H9 (cell line): ENCODE measurements around the gene MUC5B. TPM values are rescaled to one million over a fixed set of nuclear protein-coding genes. Genes with fewer than 3 reads are reported as not detected.

Experiments used
- DNase-seq: peaks from one replicate; pipeline ENCODE4 v3.0.0-alpha.2; 2017
- H2AFZ ChIP-seq: one replicate; pipeline ENCODE4 v1.6.1; 2013; ENCODE audit warnings: mild to moderate bottlenecking, low read length, control low read depth, moderate library complexity
- H2AK5ac ChIP-seq: 2 replicates; pipeline ENCODE4 v1.6.1; 2013; ENCODE audit warnings: low read length, control low read depth, mixed read lengths; ENCODE audit not compliant: insufficient read length
- H2BK120ac ChIP-seq: one replicate; pipeline ENCODE4 v1.6.1; 2013; ENCODE audit warnings: low read depth, mild to moderate bottlenecking, low read length, control low read depth, inconsistent platforms; ENCODE audit not compliant: poor library complexity, severe bottlenecking
- H2BK12ac ChIP-seq: 2 replicates; pipeline ENCODE4 v1.6.1; 2013; ENCODE audit warnings: low read length, control low read depth, mixed read lengths, low read depth; ENCODE audit not compliant: insufficient read length
- H2BK15ac ChIP-seq: 2 replicates; pipeline ENCODE4 v1.6.1; 2013; ENCODE audit warnings: low read depth, low read length, control low read depth
- H2BK20ac ChIP-seq: one replicate; pipeline ENCODE4 v1.6.1; 2013; ENCODE audit warnings: low read depth, mild to moderate bottlenecking, low read length, control low read depth, inconsistent platforms; ENCODE audit not compliant: poor library complexity, severe bottlenecking
- H2BK5ac ChIP-seq: 2 replicates; pipeline ENCODE4 v1.6.1; 2013; ENCODE audit warnings: low read length, control low read depth, mixed read lengths; ENCODE audit not compliant: insufficient read length
- H3K14ac ChIP-seq: 2 replicates; pipeline ENCODE4 v1.6.1; 2013; ENCODE audit warnings: low read length, control low read depth; ENCODE audit not compliant: insufficient read depth
- H3K18ac ChIP-seq: 2 replicates; pipeline ENCODE4 v1.6.1; 2013; ENCODE audit warnings: low read depth, mild to moderate bottlenecking, mixed read lengths, low read length, control low read depth; ENCODE audit not compliant: insufficient read length
- H3K23ac ChIP-seq: 2 replicates; pipeline ENCODE4 v1.6.1; 2013; ENCODE audit warnings: low read length, control low read depth, mixed read lengths, low read depth; ENCODE audit not compliant: insufficient read length
- H3K23me2 ChIP-seq: 2 replicates; pipeline ENCODE4 v1.6.1; 2013; ENCODE audit warnings: low read depth, mild to moderate bottlenecking, mixed read lengths, low read length, control low read depth; ENCODE audit not compliant: insufficient read length, poor library complexity, severe bottlenecking
- H3K27ac ChIP-seq: 2 replicates; pipeline ENCODE4 v1.5.1; 2013; ENCODE audit warnings: low read length, control low read depth, mixed read lengths, low read depth; ENCODE audit not compliant: insufficient read length
- H3K27me3 ChIP-seq: 2 replicates; pipeline ENCODE4 v1.6.1; 2013; ENCODE audit warnings: low read length, control low read depth, inconsistent platforms; ENCODE audit not compliant: insufficient read depth
- H3K4ac ChIP-seq: 2 replicates; pipeline ENCODE4 v1.6.1; 2013; ENCODE audit warnings: low read depth, mild to moderate bottlenecking, control low read depth, inconsistent platforms, low read length, moderate library complexity
- H3K4me1 ChIP-seq: 2 replicates; pipeline ENCODE4 v1.6.1; 2013; ENCODE audit warnings: low read length, control low read depth, inconsistent platforms; ENCODE audit not compliant: insufficient read depth
- H3K4me2 ChIP-seq: 2 replicates; pipeline ENCODE4 v1.6.1; 2013; ENCODE audit warnings: low read length, control low read depth, mixed read lengths; ENCODE audit not compliant: insufficient read length, insufficient read depth
- H3K56ac ChIP-seq: 2 replicates; pipeline ENCODE4 v1.6.1; 2013; ENCODE audit warnings: low read depth, mild to moderate bottlenecking, mixed read lengths, low read length, control low read depth; ENCODE audit not compliant: insufficient read length
- H3K79me1 ChIP-seq: 2 replicates; pipeline ENCODE4 v1.6.1; 2013; ENCODE audit warnings: low read depth, mild to moderate bottlenecking, moderate library complexity, low read length, control low read depth, inconsistent platforms; ENCODE audit not compliant: insufficient read depth, poor library complexity, severe bottlenecking
- H3K79me2 ChIP-seq: 2 replicates; pipeline ENCODE4 v1.6.1; 2013; ENCODE audit warnings: low read length, control low read depth, inconsistent platforms; ENCODE audit not compliant: insufficient read depth
- H3K9ac ChIP-seq: 2 replicates; pipeline ENCODE4 v1.6.1; 2013; ENCODE audit warnings: low read length, control low read depth, mixed read lengths; ENCODE audit not compliant: insufficient read length; ENCODE audit errors: extremely low read depth
- H3K9me3 ChIP-seq: one replicate; pipeline ENCODE4 v1.6.1; 2013; ENCODE audit warnings: low read depth, low read length, inconsistent platforms; ENCODE audit not compliant: control insufficient read depth
- H3T11ph ChIP-seq: one replicate; pipeline ENCODE4 v1.6.1; 2013; ENCODE audit warnings: mild to moderate bottlenecking, low read length, control low read depth, inconsistent platforms
- H4K20me1 ChIP-seq: one replicate; pipeline ENCODE4 v1.6.1; 2013; ENCODE audit not compliant: control insufficient read depth, insufficient read length, insufficient read depth
- H4K5ac ChIP-seq: 2 replicates; pipeline ENCODE4 v1.6.1; 2013; ENCODE audit warnings: low read depth, mild to moderate bottlenecking, mixed read lengths, low read length, control low read depth; ENCODE audit not compliant: insufficient read length
- H4K8ac ChIP-seq: replicated peaks from 2 replicates; pipeline ENCODE4 v1.6.1; 2013; ENCODE audit warnings: low read length, control low read depth, mixed read lengths, low read depth; ENCODE audit not compliant: insufficient read length
- H4K91ac ChIP-seq: 2 replicates; pipeline ENCODE4 v1.6.1; 2013; ENCODE audit warnings: low read depth, mild to moderate bottlenecking, moderate library complexity, mixed read lengths, low read length, control low read depth; ENCODE audit not compliant: insufficient read length
- H3K27ac Mint-ChIP-seq, 3 experiments: 2 replicates in 2 of 3; 3 replicates in 1 of 3; pipeline ENCODE4 v1.8.0; 2020 to 2021; ENCODE audit warnings: mixed read lengths in 3 of 3, mild to moderate bottlenecking in 1 of 3, moderate library complexity in 1 of 3
- H3K27me3 Mint-ChIP-seq: 2 replicates; pipeline ENCODE4 v1.8.0; 2021; ENCODE audit warnings: low read depth, mild to moderate bottlenecking, moderate library complexity, mixed read lengths
- H3K36me3 Mint-ChIP-seq, 3 experiments: 2 replicates in 2 of 3; 3 replicates in 1 of 3; pipeline ENCODE4 v1.8.0; 2020 to 2021; ENCODE audit warnings: low read depth in 3 of 3, mixed read lengths in 3 of 3; ENCODE audit not compliant: insufficient read depth in 1 of 3
- H3K4me1 Mint-ChIP-seq, 2 experiments: 2 replicates each; pipeline ENCODE4 v1.8.0; 2020; ENCODE audit warnings: mixed read lengths in 2 of 2
- H3K4me3 Mint-ChIP-seq, 2 experiments: 2 replicates in 1 of 2; 3 replicates in 1 of 2; pipeline ENCODE4 v1.8.0; 2020 to 2021; ENCODE audit warnings: mild to moderate bottlenecking in 2 of 2, mixed read lengths in 2 of 2, moderate library complexity in 1 of 2
- H3K9me3 Mint-ChIP-seq, 2 experiments: 2 replicates in 1 of 2; 3 replicates in 1 of 2; pipeline ENCODE4 v1.8.0; 2020; ENCODE audit warnings: mild to moderate bottlenecking in 2 of 2, mixed read lengths in 2 of 2, moderate library complexity in 1 of 2
- WGBS: extraction: QIAGEN DNeasy Blood & Tissue Kit; methylation state at CpG from one replicate; pipeline ENCODE4 v1.1.7; 2013; ENCODE audit warnings: missing lambda C conversion rate, low lambda C conversion rate, mixed read lengths; ENCODE audit not compliant: insufficient read length; ENCODE audit errors: extremely low coverage; 5-methylcytosine and 5-hydroxymethylcytosine counted together
- total RNA-seq: library from RNA; stranded (reverse); gene quantifications from 2 replicates; pipeline ENCODE4 v1.2.1, GENCODE V29; 2021
- TF ChIP-seq, protein P1 (sequence below): fragments of 200-600 bp; sonication (generic); conservative IDR thresholded peaks from 3 replicates; pipeline ENCODE4 v1.8.0; 2021; ENCODE audit warnings: antibody characterized with exemption, mild to moderate bottlenecking

The MUC5B gene
- total RNA-seq, 1 experiment from 2014 or later = not detected

- no peak overlapping the region for H4K5ac ChIP-seq
- H3K4me1 ChIP-seq = no peaks in the 10 kb centered on the region; the same call in 1 of the 2 replicates
- H3K56ac ChIP-seq = no peak overlapping the region
- Mint-ChIP-seq H3K9me3 (peaks cover 0 to 4% of the 10 kb centered on the region in 2 experiments; a peak in 1 of 5 replicates), H3K4me3 (no peak overlapping the region), H3K4me1 (peaks cover 3 to 11% of the 10 kb centered on the region in 2 experiments; a peak in 2 of 4 replicates), H3K36me3 (no peaks in the 10 kb centered on the region), H3K27ac (no peak overlapping the region), H3K27me3 (peaks cover 17% of the 10 kb centered on the region)
- TF ChIP-seq, protein P1, sequence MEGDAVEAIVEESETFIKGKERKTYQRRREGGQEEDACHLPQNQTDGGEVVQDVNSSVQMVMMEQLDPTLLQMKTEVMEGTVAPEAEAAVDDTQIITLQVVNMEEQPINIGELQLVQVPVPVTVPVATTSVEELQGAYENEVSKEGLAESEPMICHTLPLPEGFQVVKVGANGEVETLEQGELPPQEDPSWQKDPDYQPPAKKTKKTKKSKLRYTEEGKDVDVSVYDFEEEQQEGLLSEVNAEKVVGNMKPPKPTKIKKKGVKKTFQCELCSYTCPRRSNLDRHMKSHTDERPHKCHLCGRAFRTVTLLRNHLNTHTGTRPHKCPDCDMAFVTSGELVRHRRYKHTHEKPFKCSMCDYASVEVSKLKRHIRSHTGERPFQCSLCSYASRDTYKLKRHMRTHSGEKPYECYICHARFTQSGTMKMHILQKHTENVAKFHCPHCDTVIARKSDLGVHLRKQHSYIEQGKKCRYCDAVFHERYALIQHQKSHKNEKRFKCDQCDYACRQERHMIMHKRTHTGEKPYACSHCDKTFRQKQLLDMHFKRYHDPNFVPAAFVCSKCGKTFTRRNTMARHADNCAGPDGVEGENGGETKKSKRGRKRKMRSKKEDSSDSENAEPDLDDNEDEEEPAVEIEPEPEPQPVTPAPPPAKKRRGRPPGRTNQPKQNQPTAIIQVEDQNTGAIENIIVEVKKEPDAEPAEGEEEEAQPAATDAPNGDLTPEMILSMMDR = no peak
- no peak overlapping the region for H3K4ac ChIP-seq
- no CpG with 5 or more reads among the region's 23 CpGs for WGBS
- H3K9ac ChIP-seq = no peak overlapping the region
- no peak overlapping the region for H3K23ac ChIP-seq
- peaks cover 3% of the 10 kb centered on the region for H4K20me1 ChIP-seq
- no peak overlapping the region for H2BK120ac ChIP-seq
- H2BK20ac ChIP-seq = no peak overlapping the region
- no peak overlapping the region for H3K4me2 ChIP-seq
- H2BK15ac ChIP-seq = no peak overlapping the region
- H3K18ac ChIP-seq = no peak overlapping the region
- no peak overlapping the region for H2BK12ac ChIP-seq
- no peak overlapping the region for H3K27ac ChIP-seq
- no peak overlapping the region for H2AK5ac ChIP-seq
- H3K23me2 ChIP-seq = no peaks in the 10 kb centered on the region
- H3K79me1 ChIP-seq = no peaks in the 10 kb centered on the region
- H2BK5ac ChIP-seq = no peak overlapping the region
- no peaks in the 10 kb centered on the region for H3K9me3 ChIP-seq
- H3K27me3 ChIP-seq = no peaks in the 10 kb centered on the region
- H4K8ac ChIP-seq = no peak overlapping the region
- no peak overlapping the region for H4K91ac ChIP-seq
- H3T11ph ChIP-seq = no peak overlapping the region
- DNase-seq = peak; percentile 28
- H3K14ac ChIP-seq = no peak overlapping the region; the same call in 1 of the 2 replicates
- H3K79me2 ChIP-seq = no peaks in the 10 kb centered on the region
- no peak overlapping the region for H2AFZ ChIP-seq
Measured at GRCh38 chr11:1221848-1222311, 986 bp upstream of the MUC5B start.
